HL-60 (cell line): ENCODE measurements around the gene WDR83.

ENCODE experiments used
- CTCF ChIP-seq: IDR thresholded peaks from one replicate; pipeline ENCODE4 v1.5.1; 2011; ENCODE audit warnings: low read length, control low read depth, inconsistent platforms; ENCODE audit not compliant: insufficient read depth
- POLR2AphosphoS5 ChIP-seq: IDR thresholded peaks from 2 replicates; pipeline ENCODE4 v1.6.1; 2012; ENCODE audit warnings: low read depth

GRCh38 chr19:12647490-12648071 is 19.0 kb upstream of the WDR83 start:
- no peak for TF ChIP-seq CTCF
- 0 out of 2 replicates have a peak, but pooled peaks have one; percentile 25 for TF ChIP-seq POLR2AphosphoS5
